K562 (cell line): ENCODE measurements around the gene TAC3. TPM values are rescaled to one million over a fixed set of nuclear protein-coding genes. Genes with fewer than 3 reads are reported as not detected.

Source experiments
- CXXC5 ChIP-seq: fragments of 250-450 bp; sonication (Bioruptor Pico); IDR thresholded peaks from 2 replicates; pipeline ENCODE4 v1.8.0; 2022; ENCODE audit warnings: inconsistent platforms, mild to moderate bottlenecking, moderate library complexity
- NONO ChIP-seq, 2 experiments: fragments of 200-400 bp in 1 of 2; fragments of 450-650 bp in 1 of 2; formaldehyde crosslinking in 1 of 2; IDR thresholded peaks; 2 replicates each; pipeline ENCODE4 v1.6.1; 2017; ENCODE audit warnings: low read depth in 2 of 2, mild to moderate bottlenecking in 2 of 2, moderate library complexity in 2 of 2, low read length in 1 of 2
- polyA plus RNA-seq, 8 experiments: library from polyadenylated mRNA; depleted of rRNA in 4 of 8; stranded (reverse) in 5 of 8; unstranded in 3 of 8; fragments of >200 nt; fragmentation: Nextera tagmentation in 2 of 8; fragmentation: Illumina TruSeq in 1 of 8; extraction: Ambion mirVana in 2 of 8; extraction: Trizol in 1 of 8; gene quantifications; 2 replicates each; pipeline versions ENCODE4 v1.2.1 to v1.2.3, GENCODE V29; 2011 to 2014; ENCODE audit warnings: inconsistent platforms in 1 of 8, missing spikeins in 1 of 8
- total RNA-seq, 7 experiments: library from RNA; depleted of rRNA in 6 of 7; stranded (reverse); fragments of >200 nt in 6 of 7; fragmentation: Illumina TruSeq in 2 of 7; extraction: Trizol in 2 of 7; gene quantifications; 2 replicates each; pipeline versions ENCODE4 v1.2.1 to v1.2.3, GENCODE V29; 2011 to 2021; ENCODE audit warnings: low replicate concordance in 1 of 7
- TF ChIP-seq, protein P1 (sequence below): fragments of 450-650 bp; IDR thresholded peaks from 2 replicates; pipeline ENCODE4 v1.6.1; 2016; ENCODE audit warnings: low read depth
- TF ChIP-seq, protein P2 (sequence below), 2 experiments: fragments of 450-650 bp in 1 of 2; sonication (generic) in 1 of 2; formaldehyde crosslinking; conservative IDR thresholded peaks; 2 replicates each; pipeline versions ENCODE4 v1.4.0 to v1.8.1; 2020 to 2022; ENCODE audit warnings: mild to moderate bottlenecking in 1 of 2, missing genetic modification reagents in 1 of 2

TAC3 gene
- total and polyA plus RNA-seq, 9 of the 15 experiments (the other 6 are each of a cell fraction or from before 2014, with no cell fraction given) = 0.29 to 2.8 (median 1.4) TPM

DNA sequence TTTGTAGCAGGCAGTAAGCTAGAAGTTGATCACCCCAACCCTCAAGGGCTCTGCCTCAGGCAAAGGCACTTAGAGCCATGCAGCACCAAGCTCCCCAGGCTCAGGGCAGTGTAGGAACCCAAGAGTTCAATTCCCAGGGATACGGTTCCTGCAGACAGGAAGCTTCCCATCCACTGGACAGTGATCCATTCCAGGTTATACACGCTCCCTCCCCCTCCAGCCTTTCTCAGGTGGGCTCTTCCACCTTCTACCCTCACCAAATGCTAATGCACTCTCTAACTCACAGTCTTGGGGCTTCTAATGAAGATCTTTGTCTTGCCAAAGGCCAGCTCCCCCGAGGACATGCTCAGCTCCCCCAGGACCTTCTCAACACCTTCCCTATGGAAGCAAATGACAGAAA, 20.9 kb upstream of the TAC3 start (continued):
- no peak for TF ChIP-seq NONO (IDR thresholded peaks at IDR 0.05; ENCODE audit: low read depth in 2 of 2, low read length in 1 of 2)
- TF ChIP-seq, protein P1, sequence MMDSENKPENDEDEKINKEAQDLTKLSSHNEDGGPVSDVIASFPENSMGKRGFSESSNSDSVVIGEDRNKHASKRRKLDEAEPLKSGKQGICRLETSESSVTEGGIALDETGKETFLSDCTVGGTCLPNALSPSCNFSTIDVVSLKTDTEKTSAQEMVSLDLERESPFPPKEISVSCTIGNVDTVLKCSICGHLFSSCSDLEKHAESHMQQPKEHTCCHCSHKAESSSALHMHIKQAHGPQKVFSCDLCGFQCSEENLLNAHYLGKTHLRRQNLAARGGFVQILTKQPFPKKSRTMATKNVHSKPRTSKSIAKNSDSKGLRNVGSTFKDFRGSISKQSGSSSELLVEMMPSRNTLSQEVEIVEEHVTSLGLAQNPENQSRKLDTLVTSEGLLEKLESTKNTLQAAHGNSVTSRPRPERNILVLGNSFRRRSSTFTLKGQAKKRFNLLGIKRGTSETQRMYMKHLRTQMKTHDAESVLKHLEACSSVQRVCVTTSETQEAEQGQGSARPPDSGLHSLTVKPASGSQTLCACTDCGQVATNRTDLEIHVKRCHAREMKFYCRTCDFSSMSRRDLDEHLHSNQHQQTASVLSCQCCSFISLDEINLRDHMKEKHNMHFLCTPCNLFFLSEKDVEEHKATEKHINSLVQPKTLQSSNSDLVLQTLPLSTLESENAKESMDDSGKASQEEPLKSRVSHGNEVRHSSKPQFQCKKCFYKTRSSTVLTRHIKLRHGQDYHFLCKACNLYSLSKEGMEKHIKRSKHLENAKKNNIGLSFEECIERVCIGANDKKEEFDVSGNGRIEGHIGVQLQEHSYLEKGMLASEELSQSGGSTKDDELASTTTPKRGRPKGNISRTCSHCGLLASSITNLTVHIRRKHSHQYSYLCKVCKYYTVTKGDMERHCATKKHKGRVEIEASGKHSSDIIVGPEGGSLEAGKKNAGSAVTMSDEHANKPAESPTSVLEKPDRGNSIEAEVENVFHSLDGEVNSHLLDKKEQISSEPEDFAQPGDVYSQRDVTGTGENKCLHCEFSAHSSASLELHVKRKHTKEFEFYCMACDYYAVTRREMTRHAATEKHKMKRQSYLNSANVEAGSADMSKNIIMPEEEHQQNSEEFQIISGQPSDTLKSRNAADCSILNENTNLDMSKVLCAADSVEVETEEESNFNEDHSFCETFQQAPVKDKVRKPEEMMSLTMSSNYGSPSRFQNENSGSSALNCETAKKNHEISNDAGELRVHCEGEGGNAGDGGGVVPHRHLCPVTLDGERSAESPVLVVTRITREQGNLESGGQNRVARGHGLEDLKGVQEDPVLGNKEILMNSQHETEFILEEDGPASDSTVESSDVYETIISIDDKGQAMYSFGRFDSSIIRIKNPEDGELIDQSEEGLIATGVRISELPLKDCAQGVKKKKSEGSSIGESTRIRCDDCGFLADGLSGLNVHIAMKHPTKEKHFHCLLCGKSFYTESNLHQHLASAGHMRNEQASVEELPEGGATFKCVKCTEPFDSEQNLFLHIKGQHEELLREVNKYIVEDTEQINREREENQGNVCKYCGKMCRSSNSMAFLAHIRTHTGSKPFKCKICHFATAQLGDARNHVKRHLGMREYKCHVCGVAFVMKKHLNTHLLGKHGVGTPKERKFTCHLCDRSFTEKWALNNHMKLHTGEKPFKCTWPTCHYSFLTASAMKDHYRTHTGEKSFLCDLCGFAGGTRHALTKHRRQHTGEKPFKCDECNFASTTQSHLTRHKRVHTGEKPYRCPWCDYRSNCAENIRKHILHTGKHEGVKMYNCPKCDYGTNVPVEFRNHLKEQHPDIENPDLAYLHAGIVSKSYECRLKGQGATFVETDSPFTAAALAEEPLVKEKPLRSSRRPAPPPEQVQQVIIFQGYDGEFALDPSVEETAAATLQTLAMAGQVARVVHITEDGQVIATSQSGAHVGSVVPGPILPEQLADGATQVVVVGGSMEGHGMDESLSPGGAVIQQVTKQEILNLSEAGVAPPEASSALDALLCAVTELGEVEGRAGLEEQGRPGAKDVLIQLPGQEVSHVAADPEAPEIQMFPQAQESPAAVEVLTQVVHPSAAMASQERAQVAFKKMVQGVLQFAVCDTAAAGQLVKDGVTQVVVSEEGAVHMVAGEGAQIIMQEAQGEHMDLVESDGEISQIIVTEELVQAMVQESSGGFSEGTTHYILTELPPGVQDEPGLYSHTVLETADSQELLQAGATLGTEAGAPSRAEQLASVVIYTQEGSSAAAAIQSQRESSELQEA = no peak
- TF ChIP-seq, protein P2, sequence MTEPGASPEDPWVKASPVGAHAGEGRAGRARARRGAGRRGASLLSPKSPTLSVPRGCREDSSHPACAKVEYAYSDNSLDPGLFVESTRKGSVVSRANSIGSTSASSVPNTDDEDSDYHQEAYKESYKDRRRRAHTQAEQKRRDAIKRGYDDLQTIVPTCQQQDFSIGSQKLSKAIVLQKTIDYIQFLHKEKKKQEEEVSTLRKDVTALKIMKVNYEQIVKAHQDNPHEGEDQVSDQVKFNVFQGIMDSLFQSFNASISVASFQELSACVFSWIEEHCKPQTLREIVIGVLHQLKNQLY (CRISPR knock-in tag; conservative IDR thresholded peaks at IDR 0.05) = no peak
- TF ChIP-seq CXXC5 (CRISPR knock-in tag) = no peak
